IMR-90 (cell line): Measurements from ENCODE around the gene CDKAL1. TPM values are rescaled to one million over a fixed set of nuclear protein-coding genes. Genes with fewer than 3 reads are reported as not detected.

Source experiments
- ATAC-seq: fragments of 200-7000 bp; cut with Tn5 transposase; 2 replicates; pipeline ENCODE4 v1.9.1; 2020; ENCODE audit warnings: low read depth, mild to moderate bottlenecking, moderate library complexity
- BruUV-seq: library from RNA; stranded (reverse); fragments of 400-500 nt; replicated peaks from 2 replicates; lab custom pipeline; 2021; lab: Mats Ljungman, UMichigan
- CTCF ChIA-PET: fragments of 300-600 bp; formaldehyde crosslinking; extraction: SDS; loops from one replicate; lab custom pipeline; 2021; ENCODE audit warnings: antibody characterized with exemption; lab: Yijun Ruan, JAX
- POLR2A ChIA-PET: fragments of 300-600 bp; sonication (Branson Sonifier 250); formaldehyde crosslinking; loops from one replicate; lab custom pipeline; 2022; ENCODE audit warnings: antibody characterized with exemption; ENCODE audit not compliant: unreplicated experiment; lab: Charles Lee
- DNase-seq: peaks from one replicate; pipeline ENCODE4 v3.0.0; 2013
- H2AFZ ChIP-seq: replicated peaks from 2 replicates; pipeline ENCODE3; 2013; ENCODE audit warnings: low read length, mild to moderate bottlenecking; ENCODE audit not compliant: poor library complexity
- H2AK5ac ChIP-seq: 2 replicates; pipeline ENCODE4 v1.6.1; 2013; ENCODE audit warnings: low read depth, low read length, inconsistent platforms
- H2AK9ac ChIP-seq: replicated peaks from 2 replicates; pipeline ENCODE3; 2013; ENCODE audit warnings: mild to moderate bottlenecking, low read depth, low read length, moderate library complexity; ENCODE audit not compliant: poor library complexity
- H2BK120ac ChIP-seq: 2 replicates; pipeline ENCODE4 v1.6.1; 2013; ENCODE audit warnings: low read depth, low read length, inconsistent platforms
- H2BK15ac ChIP-seq: 3 replicates; pipeline ENCODE4 v1.6.1; 2013; ENCODE audit warnings: low read depth, low read length, inconsistent platforms
- H2BK20ac ChIP-seq: 2 replicates; pipeline ENCODE4 v1.6.1; 2013; ENCODE audit warnings: low read depth, mild to moderate bottlenecking, inconsistent platforms, low read length, moderate library complexity
- H2BK5ac ChIP-seq: 2 replicates; pipeline ENCODE4 v1.6.1; 2013; ENCODE audit warnings: mild to moderate bottlenecking, low read depth, low read length, inconsistent platforms; ENCODE audit not compliant: poor library complexity, severe bottlenecking
- H3K14ac ChIP-seq: replicated peaks from 2 replicates; pipeline ENCODE4 v1.6.1; 2013; ENCODE audit warnings: low read depth, low read length, inconsistent platforms
- H3K18ac ChIP-seq: 2 replicates; pipeline ENCODE4 v1.6.1; 2013; ENCODE audit warnings: low read depth, low read length, control low read depth
- H3K23ac ChIP-seq: 2 replicates; pipeline ENCODE4 v1.6.1; 2013; ENCODE audit warnings: low read depth, low read length, inconsistent platforms
- H3K27ac ChIP-seq: 2 replicates; pipeline ENCODE4 v1.5.1; 2013; ENCODE audit warnings: mild to moderate bottlenecking, control low read depth, low read length; ENCODE audit not compliant: insufficient read depth
- H3K27me3 ChIP-seq: 2 replicates; pipeline ENCODE4 v1.6.1; 2013; ENCODE audit warnings: low read length; ENCODE audit not compliant: control insufficient read depth, insufficient read depth
- H3K36me3 ChIP-seq: 2 replicates; pipeline ENCODE4 v1.6.1; 2013; ENCODE audit warnings: low read length, mixed read lengths; ENCODE audit not compliant: control insufficient read depth, insufficient read depth
- H3K4ac ChIP-seq: 2 replicates; pipeline ENCODE4 v1.6.1; 2013; ENCODE audit warnings: low read depth, low read length, inconsistent platforms
- H3K4me1 ChIP-seq: 2 replicates; pipeline ENCODE4 v1.6.1; 2013; ENCODE audit warnings: low read length, mixed read lengths; ENCODE audit not compliant: control insufficient read depth, insufficient read depth
- H3K4me2 ChIP-seq: 2 replicates; pipeline ENCODE4 v1.6.1; 2013; ENCODE audit warnings: low read depth, mild to moderate bottlenecking, control low read depth, low read length, moderate library complexity
- H3K4me3 ChIP-seq: 2 replicates; pipeline ENCODE4 v1.5.1; 2013; ENCODE audit warnings: low read depth, mild to moderate bottlenecking, control low read depth, low read length, moderate library complexity; ENCODE audit not compliant: insufficient read depth
- H3K56ac ChIP-seq: 2 replicates; pipeline ENCODE4 v1.6.1; 2013; ENCODE audit warnings: low read length, inconsistent platforms; ENCODE audit not compliant: insufficient read depth; ENCODE audit errors: extremely low read depth
- H3K79me1 ChIP-seq, 2 experiments: 2 replicates each; pipeline ENCODE4 v1.6.1; 2013; ENCODE audit warnings: low read length in 2 of 2, inconsistent platforms in 1 of 2, low read depth in 1 of 2
- H3K9ac ChIP-seq: 2 replicates; pipeline ENCODE4 v1.6.1; 2013; ENCODE audit warnings: low read depth, low read length, control low read depth
- H3K9me1 ChIP-seq: 2 replicates; pipeline ENCODE4 v1.6.1; 2013; ENCODE audit warnings: low read length, inconsistent platforms; ENCODE audit not compliant: insufficient read depth
- H3K9me3 ChIP-seq: 2 replicates; pipeline ENCODE4 v1.6.1; 2013; ENCODE audit warnings: low read length; ENCODE audit not compliant: control insufficient read depth, insufficient read depth
- H4K20me1 ChIP-seq: 2 replicates; pipeline ENCODE4 v1.6.1; 2013; ENCODE audit warnings: low read length, inconsistent platforms; ENCODE audit not compliant: insufficient read depth
- H4K5ac ChIP-seq: 2 replicates; pipeline ENCODE4 v1.6.1; 2013; ENCODE audit warnings: mild to moderate bottlenecking, low read depth, low read length, control low read depth
- H4K8ac ChIP-seq, 2 experiments: 2 replicates each; pipeline ENCODE4 v1.6.1; 2013; ENCODE audit warnings: low read depth in 2 of 2, low read length in 2 of 2, control low read depth in 1 of 2, inconsistent platforms in 1 of 2
- H4K91ac ChIP-seq: 2 replicates; pipeline ENCODE4 v1.6.1; 2013; ENCODE audit warnings: low read depth, low read length, inconsistent platforms; ENCODE audit not compliant: insufficient read depth
- CEBPB ChIP-seq: IDR thresholded peaks from 2 replicates; pipeline ENCODE4 v1.6.1; 2012; ENCODE audit warnings: low read depth, low read length, improper control_type of control experiment
- CHD1 ChIP-seq: IDR thresholded peaks from 2 replicates; pipeline ENCODE4 v1.6.1; 2012; ENCODE audit warnings: low read depth, low read length, improper control_type of control experiment
- ELK1 ChIP-seq: fragments of 150-350 bp; IDR thresholded peaks from 2 replicates; pipeline ENCODE4 v1.6.1; 2016; ENCODE audit warnings: low read depth, mild to moderate bottlenecking, low read length, moderate library complexity, borderline replicate concordance
- MAZ ChIP-seq: IDR thresholded peaks from 2 replicates; pipeline ENCODE4 v1.6.1; 2012; ENCODE audit warnings: low read depth, mild to moderate bottlenecking, low read length, improper control_type of control experiment, moderate library complexity, borderline replicate concordance
- MXI1 ChIP-seq: IDR thresholded peaks from 2 replicates; pipeline ENCODE4 v1.6.1; 2012; ENCODE audit warnings: low read depth, mild to moderate bottlenecking, low read length, moderate library complexity, borderline replicate concordance
- NFE2L2 ChIP-seq: fragments of 150-350 bp; IDR thresholded peaks from 2 replicates; pipeline ENCODE4 v1.6.1; 2016; ENCODE audit warnings: low read depth, mild to moderate bottlenecking, low read length
- POLR2A ChIP-seq: IDR thresholded peaks from 2 replicates; pipeline ENCODE4 v1.6.1; 2012; ENCODE audit warnings: mild to moderate bottlenecking, low read depth, low read length
- RCOR1 ChIP-seq: IDR thresholded peaks from 2 replicates; pipeline ENCODE4 v1.6.1; 2012; ENCODE audit warnings: mild to moderate bottlenecking, low read length, improper control_type of control experiment; ENCODE audit not compliant: insufficient replicate concordance
- RFX5 ChIP-seq: IDR thresholded peaks from 2 replicates; pipeline ENCODE4 v1.8.0; 2012; ENCODE audit warnings: low read depth, mild to moderate bottlenecking, low read length, moderate library complexity
- SMC3 ChIP-seq: fragments of 150-350 bp; IDR thresholded peaks from 2 replicates; pipeline ENCODE4 v1.6.1; 2016; ENCODE audit warnings: low read depth, mild to moderate bottlenecking, antibody characterized with exemption, low read length, moderate library complexity
- WGBS, 2 experiments: methylation state at CpG; one replicate each; pipeline versions ENCODE4 v1.1.5 to v1.1.7; 2013; ENCODE audit warnings: missing lambda C conversion rate in 2 of 2; ENCODE audit not compliant: insufficient read length in 1 of 2; ENCODE audit errors: extremely low coverage in 2 of 2; 5-methylcytosine and 5-hydroxymethylcytosine counted together
- dilution Hi-C: fragments of 300-500 bp; cut with HindIII; formaldehyde crosslinking; loops from one replicate; pipeline ENCODE4 v1.14.3; 2018; ENCODE audit warnings: low sequenced_read_pairs; ENCODE audit not compliant: unreplicated experiment
- in situ Hi-C: fragments of 300-500 bp; cut with MboI; formaldehyde crosslinking; loops from 3 replicates; pipeline ENCODE4 v1.14.3; 2019; ENCODE audit warnings: low sequenced_read_pairs, inconsistent platforms, mixed read lengths
- intact Hi-C: fragments of 100-400 bp; cut with micrococcal nuclease; formaldehyde crosslinking; loops from 2 replicates; pipeline ENCODE4 v1.10.0; 2022
- polyA plus RNA-seq, 3 experiments: library from polyadenylated mRNA; depleted of rRNA; stranded (reverse); fragments of >200 nt; gene quantifications; 2 replicates each; pipeline ENCODE4 v1.2.3, GENCODE V29; 2012; ENCODE audit warnings: low replicate concordance in 1 of 3
- total RNA-seq: library from RNA; depleted of rRNA; stranded (reverse); fragments of >200 nt; gene quantifications from 2 replicates; pipeline ENCODE4 v1.2.3, GENCODE V29; 2012

CDKAL1 gene
- total and polyA plus RNA-seq, 2 of the 4 experiments (the other 2 are of a cell fraction): 3.7 to 13.1 TPM

- Histone ChIP-seq H3K4me3 (no peak overlapping the region), H2AFZ (no peak overlapping the region), H3K27me3 (no peaks in the 10 kb centered on the region), H3K9me3 (no peaks in the 10 kb centered on the region), H3K9me1 (no peaks in the 10 kb centered on the region), H4K20me1 (no peaks in the 10 kb centered on the region), H3K4me2 (no peak overlapping the region), H3K27ac (no peak overlapping the region), H3K23ac (no peak overlapping the region), H2AK5ac (no peak overlapping the region), H2BK15ac (no peak overlapping the region), H3K4ac (no peak overlapping the region), H2BK20ac (no peak overlapping the region), H3K9ac (no peak overlapping the region), H4K5ac (no peak overlapping the region), H3K14ac (no peak overlapping the region), H2BK5ac (no peak overlapping the region), H2AK9ac (no peak overlapping the region), H3K18ac (no peak overlapping the region), H3K79me1 (peaks cover 0 to 3% of the 10 kb centered on the region in 2 experiments; a peak in 2 of 4 replicates), H4K91ac (no peak overlapping the region), H2BK120ac (no peak overlapping the region), H4K8ac (no peak overlapping the region), H3K4me1 (no peaks in the 10 kb centered on the region), H3K56ac (no peak overlapping the region), H3K36me3 (no peaks in the 10 kb centered on the region)
- in situ Hi-C loops (no loop called here), intact Hi-C loops (no loop called here), dilution Hi-C loops (no loop called here)
- DNase-seq: no peak
- TF ChIP-seq RFX5 (no peak), MAZ (no peak), NFE2L2 (no peak), CEBPB (no peak), POLR2A (no peak), ELK1 (no peak), RCOR1 (no peak), CHD1 (no peak), SMC3 (no peak), MXI1 (no peak)
- ATAC-seq: no peak
- ChIA-PET POLR2A (no interaction called here), CTCF (interaction anchor here (0.9 kb wide), 1 partner anchor 11 kb away, joined by 3 read pairs; no protein-coding TSS in a partner anchor)
- WGBS, 2 experiments: 97% methylated on average over 6 of the region's 12 CpGs; no CpG with 5 or more reads in 1 of the 2 experiments
- BruUV-seq: no TSS peak
Measured at GRCh38 chr6:20723236-20723635, 189.0 kb downstream of the CDKAL1 start.
